Activated CD4-positive, alpha-beta memory T cell treated with anti-CD3 and anti-CD28 coated beads for 36 hours (primary cell): ENCODE results near the gene PPP1R15B. TPM values are rescaled to one million over a fixed set of nuclear protein-coding genes. Genes with fewer than 3 reads are reported as not detected.
A peak's percentile ranks its signal among the peaks of the same experiment; 100 is the strongest.

ENCODE experiments used
- CTCF ChIA-PET: fragments of 350-600 bp; sonication (Branson Sonifier 250); formaldehyde crosslinking; loops from one replicate; lab custom pipeline; 2021; ENCODE audit warnings: antibody characterized with exemption, inconsistent platforms; lab: Charles Lee
- POLR2A ChIA-PET: fragments of 350-600 bp; sonication (Branson Sonifier 250); formaldehyde crosslinking; loops from one replicate; lab custom pipeline; 2021; ENCODE audit warnings: antibody characterized with exemption; lab: Charles Lee
- DNase-seq: peaks from one replicate; pipeline ENCODE4 v3.0.0-alpha.2; 2020
- H3K27ac Mint-ChIP-seq: one replicate; pipeline ENCODE4 v1.8.0; 2021; ENCODE audit warnings: mixed read lengths
- H3K27me3 Mint-ChIP-seq: one replicate; pipeline ENCODE4 v1.8.0; 2021; ENCODE audit warnings: mixed read lengths
- H3K36me3 Mint-ChIP-seq: one replicate; pipeline ENCODE4 v1.8.0; 2021; ENCODE audit warnings: mixed read lengths
- H3K4me1 Mint-ChIP-seq: one replicate; pipeline ENCODE4 v1.8.0; 2021; ENCODE audit warnings: low read depth, mixed read lengths
- H3K4me3 Mint-ChIP-seq: one replicate; pipeline ENCODE4 v1.8.0; 2021; ENCODE audit warnings: mild to moderate bottlenecking, mixed read lengths
- H3K9me3 Mint-ChIP-seq: one replicate; pipeline ENCODE4 v1.8.0; 2021; ENCODE audit warnings: mixed read lengths
- intact Hi-C: fragments of 100-400 bp; cut with micrococcal nuclease; formaldehyde crosslinking; loops from one replicate; pipeline ENCODE4 v1.15.1; 2023
- total RNA-seq, 2 experiments: library from RNA; stranded (reverse); gene quantifications; one replicate each; pipeline ENCODE4 v1.2.3, GENCODE V29; 2021

Gene PPP1R15B
- total RNA-seq, 2 experiments from 2014 or later, result 54.9 to 57.1 TPM

DNA sequence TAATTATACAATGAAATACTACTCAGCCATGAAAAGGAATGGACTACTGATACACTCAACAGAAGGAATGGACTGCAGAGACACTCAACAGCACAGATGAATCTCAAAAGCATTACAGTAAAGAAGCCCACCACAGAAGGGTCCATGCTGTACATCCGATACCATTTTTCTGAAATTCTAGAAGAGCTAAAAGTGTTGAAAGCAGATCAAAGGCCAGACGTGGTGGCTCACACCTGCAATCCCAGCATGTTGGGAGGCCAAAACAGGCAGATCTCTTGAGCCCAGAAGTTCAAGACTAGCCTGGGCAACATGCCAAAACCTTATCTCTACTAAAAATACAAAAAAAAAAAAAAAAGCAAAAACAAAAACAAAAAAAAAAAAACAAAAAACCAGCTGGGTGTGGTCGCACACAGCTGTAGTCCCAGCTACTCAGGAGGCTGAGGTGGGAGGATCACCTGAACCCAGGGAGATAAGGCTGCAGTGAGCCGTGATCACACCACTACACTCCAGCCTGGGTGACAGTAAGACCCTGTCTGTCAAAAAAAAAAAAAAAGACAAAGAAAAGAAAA lies 15.5 kb downstream of the PPP1R15B start:
- DNase-seq, result no peak
- Mint-ChIP-seq H3K27me3 (no peaks in the 10 kb centered on the region), H3K27ac (no peak overlapping the region), H3K4me1 (peaks cover 2% of the 10 kb centered on the region), H3K36me3 (peaks cover 25% of the 10 kb centered on the region), H3K4me3 (no peak overlapping the region), H3K9me3 (no peaks in the 10 kb centered on the region)
- ChIA-PET CTCF (interaction anchor here (1.3 to 4.6 kb wide), 4 partner anchors 11 to 411 kb away, joined by 3 to 62 read pairs (median 4); no protein-coding TSS in a partner anchor), POLR2A (no interaction called here)
- intact Hi-C loops, result no loop called here

DNA sequence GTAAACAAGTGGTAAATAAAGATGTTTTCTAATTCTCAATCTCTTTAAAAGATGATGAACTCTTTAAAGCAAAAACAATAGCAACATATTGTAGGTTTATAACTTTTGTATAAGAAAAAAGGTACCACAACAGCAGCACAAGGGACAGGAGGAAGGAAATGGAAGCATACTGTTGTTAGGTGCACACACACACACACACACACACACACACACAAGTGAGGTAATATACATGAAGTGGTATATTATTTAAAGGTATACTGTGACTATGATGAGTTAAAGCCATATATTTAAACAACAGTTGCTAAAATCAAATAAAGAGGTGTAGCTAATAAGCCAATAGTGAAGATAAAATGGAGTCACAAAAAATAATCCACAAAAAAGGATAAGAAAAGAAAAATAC lies 20.0 kb downstream of the PPP1R15B start:
- Mint-ChIP-seq H3K36me3 (peaks cover 7% of the 10 kb centered on the region), H3K27me3 (no peaks in the 10 kb centered on the region), H3K27ac (no peak overlapping the region), H3K4me1 (no peaks in the 10 kb centered on the region), H3K4me3 (no peak overlapping the region), H3K9me3 (no peaks in the 10 kb centered on the region)
- no peak for DNase-seq
- intact Hi-C loops, result no loop called here
- CTCF ChIA-PET, result no interaction called here
- POLR2A ChIA-PET, result interaction anchor here (0.6 kb wide), 1 partner anchor 18 kb away, joined by 3 read pairs; no protein-coding TSS in a partner anchor

- Mint-ChIP-seq H3K27me3 (no peaks in the 10 kb centered on the region), H3K4me1 (no peaks in the 10 kb centered on the region), H3K36me3 (peaks cover 5% of the 10 kb centered on the region), H3K4me3 (no peak overlapping the region), H3K9me3 (no peaks in the 10 kb centered on the region), H3K27ac (no peak overlapping the region)
- CTCF ChIA-PET, result no interaction called here
- no peak for DNase-seq
- intact Hi-C loops, result no loop called here
- POLR2A ChIA-PET, result interaction anchor here (0.6 kb wide), 1 partner anchor 18 kb away, joined by 3 read pairs; no protein-coding TSS in a partner anchor
Observed at GRCh38 chr1:204390751-204391466, 20.7 kb downstream of the PPP1R15B start.

GRCh38 chr1:204385727-204386126 lies 25.9 kb downstream of the PPP1R15B start:
- ChIA-PET CTCF (interaction anchor here (0.9 to 2.7 kb wide), 4 partner anchors 11 to 223 kb away, joined by 3 to 17 read pairs (median 3); no protein-coding TSS in a partner anchor), POLR2A (interaction anchor here (0.7 kb wide), 1 partner anchor 633 kb away, joined by 3 read pairs; no protein-coding TSS in a partner anchor)
- Mint-ChIP-seq H3K27me3 (no peaks in the 10 kb centered on the region), H3K36me3 (no peaks in the 10 kb centered on the region), H3K4me1 (peaks cover 3% of the 10 kb centered on the region), H3K9me3 (no peaks in the 10 kb centered on the region), H3K4me3 (no peak overlapping the region), H3K27ac (no peak overlapping the region)
- DNase-seq, result no peak
- intact Hi-C loops, result no loop called here

- H3K27me3 Mint-ChIP-seq, result peaks cover 2% of the 10 kb centered on the region
- ChIA-PET CTCF (interaction anchor here (0.8 to 2.7 kb wide), 4 partner anchors 12 to 222 kb away, joined by 3 to 17 read pairs (median 3); no protein-coding TSS in a partner anchor), POLR2A (no interaction called here)
- no peak overlapping the region for H3K4me3 Mint-ChIP-seq
- H3K9me3 Mint-ChIP-seq, result no peaks in the 10 kb centered on the region
- H3K4me1 Mint-ChIP-seq, result peaks cover 3% of the 10 kb centered on the region
- H3K36me3 Mint-ChIP-seq, result no peaks in the 10 kb centered on the region
- intact Hi-C loops, result no loop called here
- DNase-seq, result no peak
- no peak overlapping the region for H3K27ac Mint-ChIP-seq
Observed at GRCh38 chr1:204384636-204385352, 26.8 kb downstream of the PPP1R15B start.

DNA sequence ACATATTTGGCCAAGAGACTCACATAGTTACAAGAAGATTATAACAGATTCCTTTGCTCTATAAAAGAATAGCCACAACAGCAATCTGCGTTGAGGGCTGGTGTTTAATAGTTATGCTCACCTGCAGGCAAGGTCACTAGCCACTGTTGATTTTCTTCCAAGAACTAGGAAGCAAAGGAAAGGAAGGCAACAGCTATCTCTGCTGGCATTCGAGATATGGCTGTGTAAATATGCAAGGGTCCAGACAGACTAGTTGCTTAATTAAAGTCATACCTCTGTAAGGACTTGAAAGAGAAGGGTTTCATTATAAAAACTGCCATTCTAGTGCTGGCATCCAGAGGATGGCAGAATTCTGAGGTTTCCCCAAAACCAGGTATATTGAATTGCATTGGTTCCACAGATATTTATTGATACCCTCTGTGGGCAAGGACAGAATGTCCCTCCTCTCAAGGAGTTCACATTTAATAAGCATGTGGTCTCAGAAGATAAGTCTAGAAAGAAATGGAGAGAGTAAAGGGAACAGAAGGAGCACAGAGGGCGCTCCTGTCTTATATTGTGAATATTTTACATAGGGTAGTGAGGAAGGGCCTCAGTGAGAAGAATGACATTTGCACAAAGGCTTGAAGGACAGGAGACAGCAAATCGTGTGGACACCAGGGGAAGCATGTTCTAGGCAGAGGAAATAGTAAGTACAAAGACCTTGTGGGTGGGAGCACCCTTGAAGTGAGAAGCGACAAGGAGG lies 28.3 kb downstream of the PPP1R15B start:
- Mint-ChIP-seq H3K27me3 (peaks cover 4% of the 10 kb centered on the region), H3K27ac (no peak overlapping the region), H3K9me3 (no peaks in the 10 kb centered on the region), H3K4me1 (peaks cover 5% of the 10 kb centered on the region), H3K36me3 (no peaks in the 10 kb centered on the region), H3K4me3 (no peak overlapping the region)
- DNase-seq, result no peak
- ChIA-PET CTCF (interaction anchor here (1.1 to 8.0 kb wide), 3 partner anchors 14 to 169 kb away, joined by 3 to 62 read pairs (median 10); partner anchors contain the start of gene GOLT1A), POLR2A (no interaction called here)
- intact Hi-C loops, result no loop called here

GRCh38 chr1:204382714-204383083 lies 28.9 kb downstream of the PPP1R15B start:
- intact Hi-C loops, result no loop called here
- ChIA-PET CTCF (interaction anchor here (1.1 to 8.0 kb wide), 3 partner anchors 14 to 169 kb away, joined by 3 to 62 read pairs (median 10); partner anchors contain the start of gene GOLT1A), POLR2A (no interaction called here)
- no peaks in the 10 kb centered on the region for H3K9me3 Mint-ChIP-seq
- no peak overlapping the region for H3K27ac Mint-ChIP-seq
- H3K4me1 Mint-ChIP-seq, result peaks cover 10% of the 10 kb centered on the region
- H3K27me3 Mint-ChIP-seq, result peaks cover 9% of the 10 kb centered on the region
- H3K36me3 Mint-ChIP-seq, result no peaks in the 10 kb centered on the region
- no peak overlapping the region for H3K4me3 Mint-ChIP-seq
- no peak for DNase-seq

GRCh38 chr1:204380293-204380831 lies 31.3 kb downstream of the PPP1R15B start:
- Mint-ChIP-seq H3K9me3 (no peaks in the 10 kb centered on the region), H3K27ac (no peak overlapping the region), H3K36me3 (no peaks in the 10 kb centered on the region), H3K27me3 (peaks cover 16% of the 10 kb centered on the region), H3K4me3 (no peak overlapping the region), H3K4me1 (peaks cover 13% of the 10 kb centered on the region)
- ChIA-PET POLR2A (no interaction called here), CTCF (interaction anchor here (1.7 to 8.0 kb wide), 2 partner anchors 17 to 51 kb away, joined by 5 to 62 read pairs; no protein-coding TSS in a partner anchor)
- intact Hi-C loops, result no loop called here
- DNase-seq, result no peak

DNA sequence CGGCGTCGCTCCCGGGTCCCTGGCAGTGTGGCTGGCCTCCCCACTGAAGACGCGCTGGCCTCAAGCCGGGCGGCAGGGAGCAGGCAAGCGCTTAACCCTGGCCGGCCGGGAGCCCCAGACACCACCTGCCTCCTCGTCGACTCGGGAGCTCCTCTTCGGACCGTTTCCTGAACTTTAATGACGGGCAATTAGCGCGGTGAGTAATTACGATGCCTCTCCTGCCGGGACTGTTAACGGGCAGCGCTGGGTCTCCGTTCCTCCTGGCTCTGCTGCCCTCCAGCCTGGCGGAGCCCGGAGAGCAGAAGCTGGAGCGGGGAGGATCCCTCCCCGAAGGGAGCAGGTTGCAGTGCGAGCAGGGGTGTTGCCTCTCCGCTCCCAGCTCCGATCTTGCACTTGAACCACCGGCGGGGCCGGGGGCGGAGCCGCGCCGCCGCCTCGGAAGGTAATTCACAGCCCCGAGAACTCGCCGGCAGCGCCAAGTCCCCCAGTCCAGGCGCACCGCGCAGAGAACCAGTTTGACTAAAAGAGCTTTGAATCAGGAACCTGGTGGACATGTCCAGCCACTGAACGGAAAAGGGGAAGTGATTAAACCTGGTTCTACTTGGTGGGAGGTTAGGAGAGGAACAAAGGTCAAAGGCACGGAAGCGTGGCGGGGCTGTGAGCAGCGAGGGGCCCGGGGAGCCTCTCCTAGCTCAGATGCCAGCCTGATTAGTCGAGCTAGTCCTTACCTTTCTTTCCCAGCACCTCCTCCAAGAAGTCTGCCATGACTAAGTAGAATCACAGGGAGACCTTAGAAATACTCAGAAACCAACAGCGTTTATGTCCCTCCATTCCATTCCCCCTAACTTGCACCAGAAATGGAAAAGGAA lies 33.6 kb downstream of the PPP1R15B start:
- Mint-ChIP-seq H3K4me1 (peaks cover 13% of the 10 kb centered on the region), H3K4me3 (peak overlapping the region; percentile 79), H3K27me3 (peaks cover 16% of the 10 kb centered on the region), H3K9me3 (no peaks in the 10 kb centered on the region), H3K27ac (no peak overlapping the region), H3K36me3 (no peaks in the 10 kb centered on the region)
- ChIA-PET POLR2A (no interaction called here), CTCF (interaction anchor here (0.7 to 8.0 kb wide), 10 partner anchors 10 to 226 kb away, joined by 3 to 62 read pairs (median 3); partner anchors contain the start of gene ETNK2)
- intact Hi-C loops, result loop anchor here (1.0 kb wide), 1 partner anchor 14 kb away; no protein-coding TSS in a partner anchor
- peak; percentile 58 for DNase-seq

GRCh38 chr1:204376919-204377799 lies 34.5 kb downstream of the PPP1R15B start:
- H3K4me3 Mint-ChIP-seq, result peak overlapping the region; percentile 57
- CTCF ChIA-PET, result interaction anchor here (0.8 to 8.0 kb wide), 7 partner anchors 12 to 225 kb away, joined by 3 to 62 read pairs (median 3); partner anchors contain the start of gene ETNK2
- POLR2A ChIA-PET, result no interaction called here

More at GRCh38 chr1:204376919-204377799, 34.5 kb downstream of the PPP1R15B start:
- no peak overlapping the region for H3K27ac Mint-ChIP-seq
- H3K27me3 Mint-ChIP-seq, result peaks cover 16% of the 10 kb centered on the region
- DNase-seq, result no peak
- intact Hi-C loops, result no loop called here
- H3K4me1 Mint-ChIP-seq, result peaks cover 13% of the 10 kb centered on the region
- no peaks in the 10 kb centered on the region for H3K9me3 Mint-ChIP-seq
- no peaks in the 10 kb centered on the region for H3K36me3 Mint-ChIP-seq
